Measurements from ENCODE around the gene SCAF8.

DNA sequence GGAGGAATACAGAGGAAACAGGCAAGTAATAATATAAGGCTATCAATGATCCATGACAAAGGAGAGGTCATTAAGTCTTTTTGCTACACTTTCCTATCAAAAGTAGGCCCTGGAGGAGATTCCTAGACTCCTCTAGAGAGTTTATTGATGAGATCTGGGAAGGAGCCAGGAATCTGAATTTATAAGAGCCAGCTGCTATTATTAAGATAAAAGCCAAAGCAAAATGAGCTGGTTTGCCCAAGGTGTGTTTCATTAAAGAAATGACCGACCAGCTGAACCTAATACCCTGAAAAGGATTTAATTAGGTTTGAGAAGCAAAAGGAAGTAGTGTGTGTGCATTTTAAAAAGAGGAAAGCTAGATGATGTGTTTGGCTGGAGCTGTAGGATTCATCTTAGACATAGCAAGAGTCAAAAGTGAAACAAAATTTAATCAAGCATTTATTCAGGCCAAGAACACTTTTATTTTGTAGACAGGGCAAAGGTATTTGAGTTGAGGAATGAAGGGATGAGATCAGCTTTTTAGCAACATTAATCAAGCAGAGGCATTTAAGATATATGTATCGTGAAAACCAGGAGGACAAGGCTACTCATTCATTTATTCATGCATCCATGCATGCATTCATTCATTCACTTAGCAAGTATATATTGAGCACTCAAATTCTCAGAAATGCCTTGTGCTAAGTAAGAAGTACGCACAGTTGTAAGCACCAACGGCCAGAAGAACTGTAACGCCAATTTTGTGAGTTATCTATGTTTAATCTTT lies 43.5 kb upstream of the SCAF8 start:
- TF ChIP-seq CTCF (IDR thresholded peaks at IDR 0.05): no peak
- no peak for TF ChIP-seq POLR2AphosphoS5 (IDR thresholded peaks at IDR 0.05)
- TF ChIP-seq POLR2A (IDR thresholded peaks at IDR 0.05): no peak

Measured in upper lobe of left lung (tissue), 4 donors.